T-helper 17 cell (primary cell): ENCODE data around the gene SPINK8. TPM values are rescaled to one million over a fixed set of nuclear protein-coding genes. Genes with fewer than 3 reads are reported as not detected.
A peak's percentile ranks its signal among the peaks of the same experiment; 100 is the strongest.
"Not testable (repeated sequence)": the region's sequence is repeated elsewhere in the genome, so short reads cannot be mapped to it uniquely, and the experiment has no call there.

Source experiments
- ATAC-seq: fragments of 150-1000 bp; cut with Tn5 transposase; 2 replicates; pipeline ENCODE4 v1.10.0; 2021; ENCODE audit warnings: mild to moderate bottlenecking, moderate library complexity
- DNase-seq, 3 donors: peaks; one replicate each; pipeline versions ENCODE4 v3.0.0 to v3.0.0-alpha.2; 2020 to 2021
- H3K9me3 ChIP-seq: one replicate; pipeline ENCODE4 v1.7.0; 2013; ENCODE audit warnings: low read length, mild to moderate bottlenecking; ENCODE audit not compliant: control insufficient read depth, poor library complexity, severe bottlenecking
- H3K27ac Mint-ChIP-seq: one replicate; pipeline ENCODE4 v1.8.0; 2022; ENCODE audit warnings: mild to moderate bottlenecking, moderate library complexity, mixed read lengths
- H3K27me3 Mint-ChIP-seq: one replicate; pipeline ENCODE4 v1.8.0; 2022; ENCODE audit warnings: mixed read lengths
- H3K36me3 Mint-ChIP-seq: one replicate; pipeline ENCODE4 v1.8.0; 2022; ENCODE audit warnings: low read depth, mixed read lengths
- H3K4me1 Mint-ChIP-seq: one replicate; pipeline ENCODE4 v1.8.0; 2022; ENCODE audit warnings: mild to moderate bottlenecking, mixed read lengths
- H3K4me3 Mint-ChIP-seq: one replicate; pipeline ENCODE4 v1.8.0; 2022; ENCODE audit warnings: mild to moderate bottlenecking, moderate library complexity, mixed read lengths
- total RNA-seq, 4 donors: library from RNA in 2 of 4; stranded (reverse) in 2 of 4; gene quantifications; one replicate each; pipeline ENCODE4 v1.2.3 and lab custom pipeline; 2022 to 2026

The SPINK8 gene
- total RNA-seq, 2 donors from 2014 or later: not detected

- H3K4me1 Mint-ChIP-seq: no peaks in the 10 kb centered on the region
- no peak for ATAC-seq
- no peak overlapping the region for H3K4me3 Mint-ChIP-seq
These were observed 12.6 kb upstream of the SPINK8 start for GRCh38 chr3:48345946-48346572.

DNA sequence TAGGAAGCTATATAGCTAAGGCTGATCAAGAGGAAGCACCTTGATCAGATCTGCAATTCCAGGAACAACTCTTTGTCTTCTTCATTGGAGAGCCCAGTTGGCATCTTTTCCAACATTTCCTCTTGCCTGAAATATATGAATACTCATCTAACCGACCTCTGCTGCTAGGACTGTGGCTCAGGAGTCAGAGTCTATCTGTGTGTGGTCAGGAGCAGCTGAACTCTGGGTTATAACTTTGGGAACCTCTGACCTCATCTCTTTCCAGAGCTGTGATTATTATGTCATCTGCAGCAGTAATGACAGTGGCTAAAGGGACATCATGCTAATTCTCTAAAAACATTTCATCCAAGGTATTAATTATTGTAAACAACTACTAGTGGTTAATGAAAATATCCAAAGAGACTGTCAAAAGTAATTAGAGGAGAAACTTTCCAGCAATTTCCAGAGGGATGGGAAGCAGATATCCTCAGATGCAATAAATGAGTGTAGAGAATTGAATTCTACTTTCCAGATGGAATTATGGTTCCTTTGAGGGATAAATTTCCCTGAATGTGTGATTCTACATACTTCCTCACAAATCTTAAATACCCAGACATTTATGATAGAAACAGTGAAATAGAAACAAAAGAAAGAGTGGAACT, 11.5 kb upstream of the SPINK8 start:
- Mint-ChIP-seq H3K4me1 (no peaks in the 10 kb centered on the region), H3K27ac (no peak overlapping the region), H3K4me3 (no peak overlapping the region), H3K27me3 (peaks cover 13% of the 10 kb centered on the region), H3K36me3 (no peaks in the 10 kb centered on the region)
- H3K9me3 ChIP-seq: no peaks in the 10 kb centered on the region
- ATAC-seq (no peak), DNase-seq (no peak)

More at GRCh38 chr3:48345946-48346572, 12.6 kb upstream of the SPINK8 start:
- Mint-ChIP-seq H3K36me3 (no peaks in the 10 kb centered on the region), H3K27me3 (peaks cover 13% of the 10 kb centered on the region), H3K27ac (no peak overlapping the region)
- DNase-seq: no peak
- no peaks in the 10 kb centered on the region for H3K9me3 ChIP-seq

GRCh38 chr3:48343432-48343831, 10.0 kb upstream of the SPINK8 start:
- no peak overlapping the region for H3K27ac Mint-ChIP-seq
- H3K36me3 Mint-ChIP-seq: no peaks in the 10 kb centered on the region
- H3K4me1 Mint-ChIP-seq: peaks cover 6% of the 10 kb centered on the region
- DNase-seq (no peak), ATAC-seq (no peak)
- H3K9me3 ChIP-seq: no peaks in the 10 kb centered on the region
- H3K27me3 Mint-ChIP-seq: peaks cover 18% of the 10 kb centered on the region
- H3K4me3 Mint-ChIP-seq: no peak overlapping the region

DNA sequence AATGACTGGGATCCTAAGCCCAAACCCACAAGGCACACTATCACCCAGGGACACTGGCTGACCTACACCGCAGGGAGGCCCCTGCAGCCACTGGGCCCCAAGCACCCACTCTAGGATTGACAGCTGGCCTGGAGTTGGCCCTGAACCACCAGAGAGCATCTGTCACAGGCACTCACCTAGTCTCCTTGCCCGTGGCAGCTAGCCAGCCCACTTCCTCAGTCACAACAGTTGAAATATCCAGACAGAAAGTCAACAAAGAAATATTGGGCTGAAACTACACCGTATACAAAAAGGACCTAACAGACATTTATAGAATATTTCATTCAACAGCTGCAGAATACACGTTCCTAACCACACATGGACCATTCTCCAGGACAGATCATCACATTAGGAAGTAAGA, 5.2 kb upstream of the SPINK8 start:
- peaks cover 6% of the 10 kb centered on the region for H3K4me1 Mint-ChIP-seq
- DNase-seq (no peak), ATAC-seq (no peak)
- no peaks in the 10 kb centered on the region for H3K9me3 ChIP-seq
- no peak overlapping the region for H3K4me3 Mint-ChIP-seq
- no peaks in the 10 kb centered on the region for H3K36me3 Mint-ChIP-seq
- peaks cover 49% of the 10 kb centered on the region for H3K27me3 Mint-ChIP-seq
- no peak overlapping the region for H3K27ac Mint-ChIP-seq

- H3K4me1 Mint-ChIP-seq, ATAC-seq, DNase-seq, H3K27ac Mint-ChIP-seq, H3K9me3 ChIP-seq, H3K36me3 Mint-ChIP-seq, H3K4me3 Mint-ChIP-seq: not testable (repeated sequence)
- H3K27me3 Mint-ChIP-seq: peaks cover 51% of the 10 kb centered on the region
These were observed 4.1 kb upstream of the SPINK8 start for GRCh38 chr3:48337536-48337935.

DNA sequence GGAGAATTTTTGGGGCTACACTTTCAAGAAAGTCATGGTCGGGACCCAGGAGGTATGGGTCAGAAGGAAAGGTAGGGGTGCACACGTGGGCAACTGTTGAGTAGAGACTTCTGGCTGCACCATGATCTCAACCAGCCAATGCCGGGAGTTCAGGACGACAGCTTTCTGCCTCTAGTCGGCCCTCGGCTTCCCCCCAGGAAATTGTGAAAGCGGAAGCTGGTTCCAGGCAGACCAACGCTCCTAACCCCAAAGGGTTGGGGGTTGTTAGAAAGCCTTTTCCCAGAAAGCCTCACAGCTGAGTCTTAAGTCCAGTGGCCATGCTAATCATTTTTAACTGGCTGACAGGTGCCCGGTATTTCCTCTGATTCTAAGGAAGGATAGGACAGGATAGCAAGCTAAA, 1.8 kb upstream of the SPINK8 start:
- H3K4me3 Mint-ChIP-seq, H3K27ac Mint-ChIP-seq, H3K36me3 Mint-ChIP-seq, H3K9me3 ChIP-seq, DNase-seq, ATAC-seq, H3K4me1 Mint-ChIP-seq: not testable (repeated sequence)
- H3K27me3 Mint-ChIP-seq: peaks cover 56% of the 10 kb centered on the region

DNA sequence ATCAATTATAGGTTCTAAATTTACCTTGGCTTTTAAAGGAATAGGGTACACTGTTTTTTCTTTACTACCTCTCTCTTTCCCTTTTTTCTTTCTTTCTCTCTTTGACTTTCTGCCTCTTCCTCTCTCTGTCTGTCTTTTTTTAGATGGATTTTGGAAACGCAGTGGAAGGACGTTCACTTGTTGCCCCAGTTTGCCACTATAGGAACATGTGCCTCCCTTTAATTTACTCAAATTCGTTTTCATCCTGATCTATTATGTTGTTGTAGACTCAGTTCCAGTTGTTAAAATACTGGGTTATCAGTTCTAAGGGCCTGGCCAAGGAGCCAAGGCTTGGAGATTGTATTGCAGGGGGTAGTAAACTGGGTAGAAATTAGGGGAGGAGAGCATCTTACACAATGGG, 1.1 kb upstream of the SPINK8 start:
- H3K9me3 ChIP-seq: no peaks in the 10 kb centered on the region
- Mint-ChIP-seq H3K4me1 (peaks cover 6% of the 10 kb centered on the region), H3K27ac (no peak overlapping the region), H3K27me3 (peaks cover 56% of the 10 kb centered on the region), H3K36me3 (no peaks in the 10 kb centered on the region), H3K4me3 (no peak overlapping the region)
- ATAC-seq: no peak
- no peak for DNase-seq

- not testable (repeated sequence) for ATAC-seq, H3K9me3 ChIP-seq, H3K36me3 Mint-ChIP-seq, H3K4me3 Mint-ChIP-seq, H3K27ac Mint-ChIP-seq, H3K4me1 Mint-ChIP-seq, DNase-seq
- peaks cover 49% of the 10 kb centered on the region for H3K27me3 Mint-ChIP-seq
These were observed 1.6 kb downstream of the SPINK8 start for GRCh38 chr3:48331706-48332435.

DNA sequence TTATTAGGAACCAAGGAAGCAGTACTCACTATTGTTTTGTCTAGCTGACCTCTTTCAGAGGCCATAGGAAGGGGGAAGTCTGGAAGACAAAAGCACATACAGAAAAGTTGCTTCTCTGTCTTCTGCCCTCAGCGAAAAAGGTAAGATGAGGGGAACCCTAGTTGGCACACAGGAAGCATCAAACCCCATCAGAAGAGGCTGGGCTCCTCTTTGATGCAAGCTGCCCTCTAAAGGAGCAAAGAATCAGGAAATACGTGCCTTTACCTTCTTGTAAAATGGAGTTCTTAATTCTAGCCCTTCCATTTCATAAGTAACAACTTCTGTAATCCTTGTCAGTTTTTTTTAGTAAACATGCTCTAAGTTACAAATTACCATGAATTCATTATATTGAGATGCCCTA, 12.5 kb downstream of the SPINK8 start:
- ATAC-seq (peak; percentile 54), DNase-seq (no peak)
- Mint-ChIP-seq H3K36me3 (no peaks in the 10 kb centered on the region), H3K4me1 (peaks cover 5% of the 10 kb centered on the region), H3K4me3 (no peak overlapping the region), H3K27me3 (peaks cover 10% of the 10 kb centered on the region), H3K27ac (no peak overlapping the region)
- peaks cover under 1% of the 10 kb centered on the region for H3K9me3 ChIP-seq

DNA sequence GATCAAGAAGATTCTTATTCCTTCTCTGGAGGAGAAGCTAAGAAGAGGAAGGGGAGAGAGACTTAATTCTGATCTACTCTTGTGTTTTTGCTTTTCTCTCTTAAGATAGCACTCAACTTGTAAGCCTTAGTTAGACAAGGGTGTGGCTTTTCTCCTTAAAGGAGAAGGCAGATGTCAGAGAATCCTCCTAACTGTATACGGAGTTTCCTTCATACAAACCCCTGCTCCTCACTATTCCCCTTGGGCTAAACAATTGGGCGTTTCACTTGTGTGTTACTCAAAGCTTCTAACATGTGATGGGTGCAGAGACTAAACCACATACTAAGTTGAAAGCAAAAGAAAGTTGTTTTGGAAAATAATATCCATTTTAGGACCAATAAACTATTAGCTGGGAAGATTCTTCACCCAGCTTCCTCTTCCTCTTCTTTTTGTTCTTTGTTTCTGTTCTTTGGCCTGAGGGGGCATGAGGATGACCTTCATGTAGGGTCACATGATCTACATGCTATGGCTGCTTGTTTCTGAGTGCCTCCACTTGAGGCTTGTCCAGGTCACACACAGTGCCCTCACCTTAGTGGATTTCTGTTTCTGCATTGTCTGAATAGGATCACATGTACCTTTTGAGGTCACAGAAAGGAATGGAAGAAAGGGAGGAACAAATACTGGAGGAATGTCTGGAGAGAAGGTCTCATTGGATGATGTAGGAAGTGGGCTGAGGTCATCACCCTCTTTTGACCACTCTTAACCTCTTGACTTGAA, 14.6 kb downstream of the SPINK8 start:
- Mint-ChIP-seq H3K36me3 (no peaks in the 10 kb centered on the region), H3K27ac (no peak overlapping the region), H3K4me3 (no peak overlapping the region), H3K27me3 (peaks cover 10% of the 10 kb centered on the region), H3K4me1 (peaks cover 5% of the 10 kb centered on the region)
- peaks cover 15% of the 10 kb centered on the region for H3K9me3 ChIP-seq
- ATAC-seq: no peak
- no peak for DNase-seq

GRCh38 chr3:48314542-48314941, 18.9 kb downstream of the SPINK8 start:
- DNase-seq: no peak
- H3K4me1 Mint-ChIP-seq: peaks cover 5% of the 10 kb centered on the region
- no peak overlapping the region for H3K27ac Mint-ChIP-seq
- H3K9me3 ChIP-seq: peaks cover 15% of the 10 kb centered on the region
- peaks cover 23% of the 10 kb centered on the region for H3K27me3 Mint-ChIP-seq
- no peaks in the 10 kb centered on the region for H3K36me3 Mint-ChIP-seq
- ATAC-seq: no peak
- H3K4me3 Mint-ChIP-seq: no peak overlapping the region

DNA sequence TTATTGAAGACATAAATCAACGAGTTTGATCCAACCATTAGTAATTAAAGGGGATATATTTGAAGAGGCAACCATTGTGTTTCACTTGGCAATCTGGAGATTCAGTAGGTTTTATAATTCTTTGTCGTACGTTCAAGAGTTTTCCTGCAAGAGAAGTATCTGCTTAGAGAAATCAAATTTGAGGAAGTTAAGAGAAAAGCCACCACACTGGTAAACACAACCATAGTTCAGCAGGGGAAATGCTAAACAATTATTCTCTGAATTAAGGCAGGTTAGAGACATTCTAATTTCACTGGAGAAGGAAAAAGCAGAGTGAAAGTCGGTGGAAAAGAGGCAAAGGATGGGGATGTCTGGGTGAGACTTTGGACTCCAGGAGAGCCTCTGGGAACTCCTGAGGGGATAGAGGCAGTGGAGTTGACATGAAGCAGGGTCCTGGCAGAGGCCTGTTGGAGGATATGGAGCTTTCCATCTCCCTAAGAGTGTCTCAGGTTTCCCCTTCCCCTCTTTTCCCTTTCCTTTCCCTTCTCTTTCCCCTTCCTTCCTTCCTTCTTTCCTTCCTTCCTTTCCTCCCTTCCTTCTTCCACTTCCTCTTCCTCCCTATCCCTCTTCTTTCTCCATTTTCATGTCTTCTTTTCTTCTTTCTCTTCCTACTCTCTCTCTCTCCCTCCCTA, 26.5 kb downstream of the SPINK8 start:
- H3K27me3 Mint-ChIP-seq: peaks cover 19% of the 10 kb centered on the region
- ATAC-seq (no peak), DNase-seq (no peak)
- peaks cover 8% of the 10 kb centered on the region for H3K4me1 Mint-ChIP-seq
- no peaks in the 10 kb centered on the region for H3K36me3 Mint-ChIP-seq
- H3K4me3 Mint-ChIP-seq: peak overlapping the region; percentile 47
- no peak overlapping the region for H3K27ac Mint-ChIP-seq
- H3K9me3 ChIP-seq: no peaks in the 10 kb centered on the region

DNA sequence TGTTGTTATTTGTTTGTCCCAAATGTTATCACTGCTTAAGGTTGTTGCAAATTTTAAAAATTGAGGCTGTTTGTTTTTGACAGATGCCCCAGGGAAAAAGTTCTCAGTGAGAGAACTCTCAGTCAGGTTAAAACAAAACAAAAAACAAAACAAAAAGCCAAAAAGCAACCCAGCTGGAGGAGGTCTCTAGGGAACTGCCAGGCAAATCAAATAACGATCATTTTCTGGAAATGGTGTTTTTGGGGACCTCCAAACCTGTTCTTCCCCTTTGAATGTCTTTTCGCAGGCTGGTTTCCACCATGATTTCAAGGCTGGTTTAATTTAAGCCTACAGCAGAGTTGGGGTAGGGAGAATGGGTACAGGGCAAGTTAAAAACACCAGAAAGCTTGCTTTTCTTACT, 27.2 kb downstream of the SPINK8 start:
- no peaks in the 10 kb centered on the region for H3K9me3 ChIP-seq
- Mint-ChIP-seq H3K27ac (no peak overlapping the region), H3K4me3 (no peak overlapping the region), H3K36me3 (no peaks in the 10 kb centered on the region), H3K4me1 (peaks cover 13% of the 10 kb centered on the region), H3K27me3 (peaks cover 19% of the 10 kb centered on the region)
- ATAC-seq (no peak), DNase-seq (no peak)
